Measurements from ENCODE around the gene MYLK.

Gene MYLK

GRCh38 chr3:123571973-123572365 lies 312.2 kb downstream of the MYLK start:
- no peak for DNase-seq

DNA sequence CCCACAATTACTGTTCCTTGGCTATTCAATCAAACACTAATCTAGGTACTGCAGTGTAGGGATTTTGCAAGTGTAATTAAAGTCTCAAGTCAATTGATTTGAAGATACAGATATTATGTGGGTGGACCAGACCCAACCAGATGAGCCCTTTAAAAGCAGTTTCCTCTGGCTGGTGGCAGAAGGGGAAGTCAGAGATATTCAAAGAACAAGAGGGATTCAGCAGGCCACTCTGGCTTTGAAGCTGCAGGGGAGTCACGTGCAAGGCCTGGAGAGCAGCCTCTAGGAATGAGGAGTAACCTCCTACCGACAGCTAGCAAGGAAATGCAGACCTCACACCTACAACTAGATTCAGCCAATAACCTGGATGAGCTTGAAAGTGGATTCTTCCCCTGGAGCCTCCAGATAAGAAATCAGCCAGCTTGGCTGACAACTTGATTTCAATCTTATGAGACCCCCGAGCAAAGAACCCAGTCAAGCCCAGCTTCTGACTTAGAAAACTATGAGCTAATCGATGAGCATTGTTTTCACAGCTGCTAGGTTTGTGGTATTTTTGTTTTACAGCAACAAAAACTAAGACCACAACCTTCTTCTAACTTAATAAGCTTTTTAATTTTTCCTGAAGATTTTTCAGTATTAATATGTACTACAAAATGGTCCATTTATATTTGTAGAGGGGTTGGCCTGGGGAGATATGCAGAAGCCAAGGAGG lies 312.7 kb downstream of the MYLK start:
- no peak for DNase-seq

DNA sequence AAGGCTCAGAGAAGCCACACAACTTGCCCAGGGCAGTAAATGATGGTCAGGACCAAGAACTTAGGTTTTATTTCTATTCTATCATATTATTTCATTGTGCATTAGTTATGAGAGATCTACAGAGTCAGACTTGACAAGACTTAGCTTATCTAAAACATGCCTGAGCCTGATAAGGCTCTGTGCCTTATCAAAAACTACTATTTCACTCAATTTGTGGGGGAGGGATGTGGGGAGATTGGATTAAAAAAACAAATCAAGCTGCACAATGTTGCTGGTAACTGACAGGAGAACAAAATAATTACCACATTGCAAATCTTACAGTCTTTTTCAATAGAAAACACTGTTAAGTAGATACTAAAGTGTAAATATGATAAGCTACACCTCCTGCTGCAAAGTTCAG lies 315.3 kb downstream of the MYLK start:
- DNase-seq, result no peak

GRCh38 chr3:123568034-123568433 lies 316.1 kb downstream of the MYLK start:
- DNase-seq, result no peak

- DNase-seq, result no peak
Measured at GRCh38 chr3:123564056-123564455, 320.1 kb downstream of the MYLK start.

GRCh38 chr3:123562547-123562946 lies 321.6 kb downstream of the MYLK start:
- DNase-seq, result no peak

- no peak for DNase-seq
Measured at GRCh38 chr3:123561188-123561587, 322.9 kb downstream of the MYLK start.
